ENCODE results near the gene ALDH1B1.

Gene ALDH1B1

DNA sequence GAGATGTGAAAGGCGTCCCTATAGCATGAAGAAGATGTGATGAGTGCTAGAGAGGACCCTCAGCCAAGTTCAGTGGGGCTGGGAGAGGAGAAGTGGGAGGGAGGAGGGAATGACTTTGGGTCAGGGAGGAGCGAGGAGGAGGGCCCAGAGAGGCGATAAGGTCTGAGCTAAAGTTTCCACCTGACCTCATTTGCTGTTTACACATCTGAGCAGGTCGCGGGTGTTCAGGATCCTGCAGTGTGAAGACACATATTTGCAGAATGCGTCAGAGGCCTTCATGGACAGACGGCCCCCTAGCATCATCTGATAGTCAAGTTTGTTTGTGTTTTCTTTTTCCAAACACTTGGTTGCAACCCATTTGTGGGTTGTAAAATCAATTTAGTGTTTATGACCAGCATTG is 50.7 kb downstream of the ALDH1B1 start:
- DNase-seq: no peak

DNA sequence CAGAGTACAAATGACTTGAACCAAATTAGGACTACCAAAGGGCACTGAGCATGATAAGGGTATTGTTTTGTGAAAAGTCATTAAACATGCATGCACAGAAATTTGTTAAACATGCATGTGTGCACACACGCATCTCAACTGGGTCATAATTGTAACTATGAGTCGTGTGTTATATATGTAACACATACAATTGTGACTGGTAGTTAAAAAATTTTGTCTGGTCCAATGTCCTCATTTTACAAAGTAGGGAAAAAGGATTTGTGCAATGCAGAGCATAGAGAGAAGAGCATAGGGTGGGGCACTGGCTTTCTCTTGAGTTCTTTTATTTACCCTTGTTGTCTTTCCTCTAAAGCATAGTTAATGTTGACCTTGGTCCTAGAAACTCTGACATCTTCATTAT is 51.1 kb downstream of the ALDH1B1 start:
- DNase-seq: no peak

DNA sequence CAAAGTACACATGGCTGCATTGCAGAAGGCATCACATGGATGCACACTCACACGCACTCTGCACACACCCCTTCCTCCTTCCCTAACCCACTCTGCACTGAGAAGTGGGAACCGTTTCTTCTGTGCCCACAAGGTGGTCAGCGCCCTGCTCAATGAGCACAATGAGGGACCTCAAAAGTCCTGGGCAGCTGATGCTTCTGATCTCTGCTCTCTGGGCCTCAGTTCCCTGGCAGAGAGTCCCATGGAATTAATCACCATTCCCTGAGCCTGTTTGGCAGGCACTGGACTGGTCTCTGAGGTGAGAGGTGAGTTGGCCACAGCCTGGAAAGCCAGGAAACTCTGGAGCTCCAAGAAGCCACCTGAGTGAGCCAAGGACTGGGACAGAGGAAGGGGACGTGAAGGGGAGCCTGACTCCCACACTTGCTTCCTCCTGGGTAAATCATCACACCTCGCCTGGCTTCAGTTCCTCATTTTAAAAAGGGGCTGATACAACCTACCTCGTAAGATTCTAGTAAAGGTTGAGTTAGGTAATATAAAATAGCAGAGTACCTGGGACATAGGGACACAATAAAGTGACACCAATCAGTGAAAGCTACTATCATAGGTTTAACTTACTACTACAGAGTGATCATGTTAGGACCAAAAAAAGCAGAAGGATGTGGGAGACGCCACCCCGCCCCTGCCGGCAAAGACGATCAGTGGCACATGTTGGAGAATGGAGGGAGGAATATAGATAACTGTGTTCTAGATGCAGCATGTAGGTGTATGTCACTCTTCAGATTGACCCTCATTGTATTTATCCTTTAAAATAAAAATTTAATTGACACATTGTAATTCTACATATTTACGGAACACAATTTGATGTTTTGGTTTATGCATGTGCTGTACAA is 52.9 kb downstream of the ALDH1B1 start:
- no peak for DNase-seq

DNA sequence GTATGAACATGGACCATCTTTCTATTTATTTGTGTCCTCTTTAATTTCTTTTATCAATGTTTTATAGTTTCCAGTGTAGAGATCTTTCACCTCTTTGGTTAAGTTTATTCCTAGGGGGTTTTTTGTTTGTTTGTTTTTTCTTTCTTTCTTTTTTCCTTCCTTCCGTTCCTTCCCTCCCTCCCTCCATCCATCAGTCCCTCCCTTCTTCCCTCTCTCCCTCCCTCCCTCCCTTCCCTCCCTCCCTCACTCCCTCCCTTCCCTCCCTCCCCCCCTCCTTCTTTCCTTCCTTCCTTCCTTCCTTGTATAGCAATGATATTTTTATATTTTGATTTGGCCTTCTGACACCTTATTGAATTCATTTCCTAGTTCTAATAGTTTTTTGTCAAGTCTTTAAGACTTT is 55.2 kb downstream of the ALDH1B1 start:
- no peak for DNase-seq

All from activated CD4-positive, alpha-beta T cell treated with anti-CD3 and anti-CD28 coated beads, Interleukin-2, Interleukin-6, amounts not matched to agents 100 ng/mL and 50 ng/mL, durations not matched to agents 16 hours and 8 hours (primary cell).